Stimulated activated CD4-positive, alpha-beta T cell treated with anti-CD3 and anti-CD28 coated beads, Interleukin-2, amount 100 ng/mL, for 4 hours (primary cell): Measurements from ENCODE around the gene SCYGR4.

Experiments used
- DNase-seq: peaks from one replicate; pipeline ENCODE4 v3.0.0-alpha.2; 2020; ENCODE audit warnings: low read depth

The SCYGR4 gene

GRCh38 chr2:227614246-227614645, 3.1 kb upstream of the SCYGR4 start:
- no peak for DNase-seq

- no peak for DNase-seq
Observed at GRCh38 chr2:227614740-227615139, 2.6 kb upstream of the SCYGR4 start, which contains the start of gene SCYGR3. Gene SCYGR3 (minus strand): TSS chr2:227614840. CDS start chr2:227614840, 0 bp downstream.

- DNase-seq, result no peak
Observed at GRCh38 chr2:227615181-227615580, 2.1 kb upstream of the SCYGR4 start.

- no peak for DNase-seq
Observed at GRCh38 chr2:227615906-227616305, 1.4 kb upstream of the SCYGR4 start.

GRCh38 chr2:227616631-227617030, 667 bp upstream of the SCYGR4 start:
- no peak for DNase-seq

GRCh38 chr2:227623226-227623625, 5.9 kb downstream of the SCYGR4 start:
- DNase-seq, result no peak

- DNase-seq, result no peak
Observed at GRCh38 chr2:227625420-227625819, 8.1 kb downstream of the SCYGR4 start.

- no peak for DNase-seq
Observed at GRCh38 chr2:227626580-227627151, 9.4 kb downstream of the SCYGR4 start.

GRCh38 chr2:227627769-227628168, 10.5 kb downstream of the SCYGR4 start:
- no peak for DNase-seq

- DNase-seq, result no peak
Observed at GRCh38 chr2:227629435-227629834, 12.1 kb downstream of the SCYGR4 start.

GRCh38 chr2:227630322-227630721, 13.0 kb downstream of the SCYGR4 start:
- no peak for DNase-seq

- no peak for DNase-seq
Observed at GRCh38 chr2:227632827-227633226, 15.5 kb downstream of the SCYGR4 start.

GRCh38 chr2:227634201-227634600, 16.9 kb downstream of the SCYGR4 start:
- no peak for DNase-seq

- no peak for DNase-seq
Observed at GRCh38 chr2:227642656-227643055, 25.4 kb downstream of the SCYGR4 start.

- no peak for DNase-seq
Observed at GRCh38 chr2:227643990-227644551, 26.8 kb downstream of the SCYGR4 start.

GRCh38 chr2:227653419-227653818, 36.1 kb downstream of the SCYGR4 start:
- no peak for DNase-seq

- DNase-seq, result no peak
Observed at GRCh38 chr2:227654426-227654825, 37.1 kb downstream of the SCYGR4 start.

GRCh38 chr2:227655454-227655853, 38.2 kb downstream of the SCYGR4 start:
- DNase-seq, result no peak

- no peak for DNase-seq
Observed at GRCh38 chr2:227657199-227657845, 40.0 kb downstream of the SCYGR4 start.

GRCh38 chr2:227661025-227661649, 43.8 kb downstream of the SCYGR4 start:
- DNase-seq, result no peak

GRCh38 chr2:227661827-227662226, 44.5 kb downstream of the SCYGR4 start:
- no peak for DNase-seq

GRCh38 chr2:227665189-227665940, 48.1 kb downstream of the SCYGR4 start:
- DNase-seq, result no peak
